ENCODE data around the gene DGLUCY.
"Not testable (repeated sequence)": the region's sequence is repeated elsewhere in the genome, so short reads cannot be mapped to it uniquely, and the experiment has no call there.

Gene DGLUCY, protein sequence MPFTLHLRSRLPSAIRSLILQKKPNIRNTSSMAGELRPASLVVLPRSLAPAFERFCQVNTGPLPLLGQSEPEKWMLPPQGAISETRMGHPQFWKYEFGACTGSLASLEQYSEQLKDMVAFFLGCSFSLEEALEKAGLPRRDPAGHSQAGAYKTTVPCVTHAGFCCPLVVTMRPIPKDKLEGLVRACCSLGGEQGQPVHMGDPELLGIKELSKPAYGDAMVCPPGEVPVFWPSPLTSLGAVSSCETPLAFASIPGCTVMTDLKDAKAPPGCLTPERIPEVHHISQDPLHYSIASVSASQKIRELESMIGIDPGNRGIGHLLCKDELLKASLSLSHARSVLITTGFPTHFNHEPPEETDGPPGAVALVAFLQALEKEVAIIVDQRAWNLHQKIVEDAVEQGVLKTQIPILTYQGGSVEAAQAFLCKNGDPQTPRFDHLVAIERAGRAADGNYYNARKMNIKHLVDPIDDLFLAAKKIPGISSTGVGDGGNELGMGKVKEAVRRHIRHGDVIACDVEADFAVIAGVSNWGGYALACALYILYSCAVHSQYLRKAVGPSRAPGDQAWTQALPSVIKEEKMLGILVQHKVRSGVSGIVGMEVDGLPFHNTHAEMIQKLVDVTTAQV

GRCh38 chr14:91113829-91114078 lies at the start of gene DGLUCY:
Gene DGLUCY (plus strand): TSS chr14:91114073. CDS start chr14:91160295, 46,222 bp downstream.
- DNase-seq, result no peak

- no peak for DNase-seq
Measured at GRCh38 chr14:91065266-91065665, 48.6 kb upstream of the DGLUCY start.

DNA sequence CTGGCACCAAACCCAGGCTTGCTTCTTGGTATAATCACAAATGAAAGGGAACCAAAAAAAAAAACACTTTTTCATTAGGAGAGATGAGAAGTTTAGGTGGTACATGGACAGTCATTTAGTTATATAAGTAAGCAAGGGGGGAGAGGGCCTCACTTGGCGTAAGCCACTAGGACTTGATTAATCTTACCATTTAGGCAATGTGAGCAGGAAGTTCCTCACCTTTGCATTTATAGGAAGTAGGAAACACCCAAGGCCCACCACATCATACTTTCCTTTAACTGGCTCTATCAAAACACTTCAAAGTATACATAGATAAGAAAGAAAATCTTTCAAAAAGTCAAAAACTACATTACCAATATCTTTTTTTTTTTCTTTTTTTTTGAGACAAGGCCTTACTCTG lies 46.7 kb upstream of the DGLUCY start:
- peak; percentile 37 to 40 for DNase-seq

DNA sequence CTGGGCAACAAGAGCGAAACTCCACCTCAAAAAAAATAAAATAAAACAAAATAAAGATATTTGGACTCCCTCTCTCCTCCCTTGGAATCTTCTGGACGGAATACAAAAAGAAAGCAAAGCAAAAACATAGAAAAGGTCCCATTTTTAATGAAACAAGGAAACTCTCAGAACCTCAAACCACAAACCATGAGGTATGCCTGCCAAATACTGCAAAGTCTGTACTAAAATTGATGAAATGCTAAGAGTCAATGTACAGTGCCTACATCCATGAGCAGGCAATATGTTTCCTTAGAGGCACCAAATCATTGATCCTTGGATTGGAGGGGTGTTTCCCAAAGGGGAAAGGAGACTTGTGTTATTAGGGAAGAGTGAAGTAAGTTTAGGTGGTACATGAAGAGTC lies 45.2 kb upstream of the DGLUCY start:
- no peak for DNase-seq

DNA sequence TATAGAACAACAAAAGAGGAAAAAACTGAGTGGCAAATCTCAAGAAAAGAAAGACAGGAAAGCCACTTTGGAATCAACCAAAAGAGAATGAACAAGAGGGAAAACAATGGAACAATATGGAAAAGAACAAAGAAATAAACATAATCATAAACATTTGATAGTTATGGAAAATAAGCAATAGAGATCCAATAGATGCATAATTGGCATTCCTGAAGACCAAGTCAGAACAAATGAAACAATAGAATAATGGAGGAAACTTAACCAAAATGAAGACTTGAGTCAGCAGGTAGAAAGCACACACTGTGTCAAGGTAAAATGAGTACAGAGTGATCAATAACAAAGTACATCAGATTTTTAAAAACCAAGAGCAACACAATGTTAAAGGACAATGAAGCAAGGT lies 43.3 kb upstream of the DGLUCY start:
- no peak for DNase-seq

- DNase-seq, result no peak
Measured at GRCh38 chr14:91075553-91075952, 38.3 kb upstream of the DGLUCY start.

- DNase-seq, result peak; percentile 46 to 47
Measured at GRCh38 chr14:91078095-91078737, 35.7 kb upstream of the DGLUCY start.

GRCh38 chr14:91080071-91080470 lies 33.8 kb upstream of the DGLUCY start:
- no peak for DNase-seq

GRCh38 chr14:91082282-91082681 lies 31.6 kb upstream of the DGLUCY start:
- DNase-seq, result no peak

DNA sequence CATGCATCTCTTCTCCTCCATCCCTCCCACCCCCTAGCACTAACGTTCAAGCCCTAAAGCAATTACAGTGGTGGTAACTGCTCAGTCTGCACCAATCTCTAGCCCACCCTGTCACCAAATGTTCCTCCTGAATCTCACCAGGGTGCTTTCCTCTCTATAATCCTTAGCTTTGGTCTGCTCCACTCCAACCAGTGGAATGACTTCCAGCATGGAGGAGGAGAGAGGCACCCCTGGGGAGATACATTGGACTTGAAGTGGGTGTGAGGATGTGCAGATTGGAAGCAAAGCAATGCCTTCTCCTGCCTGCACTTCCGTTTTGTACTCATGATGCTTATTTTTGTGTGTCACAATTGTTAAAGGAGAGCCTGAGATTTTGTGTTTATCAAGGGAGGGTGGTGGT lies 29.4 kb upstream of the DGLUCY start:
- no peak for DNase-seq

DNA sequence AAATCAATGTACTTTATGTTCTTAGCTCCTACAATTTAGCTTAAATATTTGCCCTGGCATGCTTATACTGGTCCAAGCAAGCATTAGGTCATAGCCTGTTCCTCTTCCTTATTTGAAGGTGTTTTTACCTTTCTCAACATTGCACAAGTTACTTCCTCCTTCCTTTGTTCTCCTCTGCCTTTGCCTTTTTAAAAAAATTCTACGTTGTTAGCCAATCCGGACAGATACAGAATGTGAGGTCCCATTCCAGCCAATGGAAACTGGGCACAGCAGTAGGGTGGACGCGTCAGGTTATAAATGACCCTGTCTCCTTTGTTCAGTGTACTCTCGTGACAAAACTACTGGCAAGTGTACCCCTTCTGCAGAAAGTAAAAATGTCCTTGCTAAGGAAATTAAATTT lies 26.4 kb upstream of the DGLUCY start:
- not testable (repeated sequence) for DNase-seq

GRCh38 chr14:91088585-91089235 lies 25.2 kb upstream of the DGLUCY start:
- no peak for DNase-seq

DNA sequence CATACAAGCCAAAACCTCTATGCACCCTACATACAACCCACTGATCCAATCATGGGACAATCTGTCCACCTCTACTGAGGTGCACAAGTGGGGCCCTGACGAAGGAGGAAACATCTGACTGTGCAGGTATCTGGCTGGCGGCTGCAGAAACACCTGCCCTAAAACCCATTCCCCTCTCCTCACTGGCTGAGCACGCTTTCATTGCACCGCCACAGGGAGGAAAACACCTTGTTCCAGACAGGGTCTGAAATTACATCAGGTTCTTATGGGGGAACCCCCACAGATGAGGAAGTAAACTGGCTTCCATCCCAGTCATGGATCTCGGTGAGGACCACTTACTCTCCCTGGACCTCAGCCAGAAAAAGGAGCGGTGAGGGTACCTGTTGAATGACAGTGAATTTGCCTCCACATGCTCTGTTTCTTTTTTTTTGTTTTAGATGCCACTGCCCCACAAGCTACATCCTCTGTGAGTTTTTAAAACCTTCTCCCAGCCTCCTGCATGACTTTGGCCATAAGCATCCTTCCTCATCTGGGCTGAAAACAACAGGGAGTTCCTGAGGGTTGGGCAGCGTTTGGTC lies 23.8 kb upstream of the DGLUCY start:
- no peak for DNase-seq

GRCh38 chr14:91090743-91091142 lies 23.1 kb upstream of the DGLUCY start:
- no peak for DNase-seq

GRCh38 chr14:91092073-91092472 lies 21.8 kb upstream of the DGLUCY start:
- DNase-seq, result no peak

DNA sequence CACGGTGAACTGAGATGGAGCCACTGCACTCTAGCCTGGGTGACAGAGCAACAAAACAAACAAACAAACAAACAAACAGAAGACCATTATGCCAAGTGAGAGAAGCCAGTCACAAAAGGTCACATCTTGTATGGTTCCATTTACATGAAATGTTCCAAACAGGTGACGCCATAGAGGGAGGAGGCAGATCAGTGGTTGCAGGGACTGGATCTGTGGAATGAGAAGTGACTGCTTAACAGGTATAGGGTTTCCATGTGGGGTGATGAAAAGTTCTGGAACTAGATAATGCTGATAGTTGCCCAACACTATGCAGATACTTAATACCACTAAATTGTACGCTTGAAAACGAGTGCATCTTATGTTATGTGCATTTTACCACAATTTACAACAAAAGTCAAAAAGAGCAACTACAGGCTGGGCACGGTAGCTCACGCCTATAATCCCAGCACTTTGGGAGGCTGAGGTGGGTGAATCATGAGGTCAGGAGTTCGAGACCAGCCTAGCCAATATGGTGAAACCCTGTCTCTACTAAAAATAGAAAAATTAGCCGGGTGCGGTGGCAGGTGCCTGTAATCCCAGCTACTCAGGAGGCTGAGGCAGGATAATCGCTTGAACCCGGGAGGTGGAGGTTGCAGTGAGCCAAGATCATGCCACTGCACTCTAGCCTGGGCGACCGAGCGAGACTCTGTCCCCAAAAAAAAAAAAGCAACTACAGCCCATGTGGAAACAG lies 20.0 kb upstream of the DGLUCY start:
- not testable (repeated sequence) for DNase-seq

GRCh38 chr14:91094772-91095171 lies 19.1 kb upstream of the DGLUCY start:
- no peak for DNase-seq

- DNase-seq, result no peak
Measured at GRCh38 chr14:91095178-91095577, 18.7 kb upstream of the DGLUCY start.

DNA sequence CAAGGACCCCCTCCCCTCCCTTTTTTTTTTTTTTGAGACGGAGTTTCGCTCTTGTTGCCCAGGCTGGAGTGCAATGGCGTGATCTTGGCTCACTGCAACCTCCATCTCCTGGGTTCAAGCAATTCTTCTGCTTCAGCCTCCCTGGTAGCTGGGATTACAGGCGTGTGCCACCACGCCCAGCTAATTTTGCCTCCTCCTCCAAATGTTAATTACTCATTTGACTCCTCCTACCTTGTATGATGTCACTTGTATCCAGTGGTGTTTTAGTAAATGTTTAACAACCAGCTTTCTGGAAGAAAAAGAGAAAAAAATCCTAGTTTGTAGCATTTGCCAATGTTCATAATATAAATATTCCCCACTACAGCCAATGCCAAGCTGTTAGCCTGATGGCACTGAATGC lies 16.2 kb upstream of the DGLUCY start:
- not testable (repeated sequence) for DNase-seq

- no peak for DNase-seq
Measured at GRCh38 chr14:91098591-91098990, 15.3 kb upstream of the DGLUCY start.

GRCh38 chr14:91100102-91100501 lies 13.8 kb upstream of the DGLUCY start:
- no peak for DNase-seq

DNA sequence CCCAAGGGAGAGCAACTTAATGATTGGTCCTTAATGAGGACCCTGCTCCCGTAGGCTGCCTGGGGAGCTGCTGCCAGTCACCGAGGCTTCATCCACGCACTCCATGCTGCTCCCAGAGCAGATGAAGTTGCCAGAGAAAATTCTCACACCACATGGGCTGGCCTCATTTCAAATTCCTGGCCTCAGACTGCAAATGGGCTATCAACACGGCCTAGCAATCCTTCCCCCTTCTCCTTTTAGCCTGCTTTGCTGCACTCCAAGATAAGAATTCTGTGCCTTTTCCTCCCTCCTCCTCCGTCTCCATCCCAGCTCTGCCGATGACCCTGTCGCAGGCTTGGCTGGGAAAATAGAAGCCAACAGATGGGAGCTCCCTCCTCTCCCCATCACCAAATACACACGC lies 10.8 kb upstream of the DGLUCY start:
- no peak for DNase-seq

Data from activated CD4-positive, alpha-beta T cell treated with anti-CD3 and anti-CD28 coated beads for 4 hours (primary cell).